ENCODE results near the gene CDC16.

Gene CDC16

GRCh38 chr13:114288157-114288591 is 53.5 kb downstream of the CDC16 start:
- intact Hi-C loops (cut with DNase I) = no loop called here
- DNase-seq = no peak

GRCh38 chr13:114296448-114296847 is 61.8 kb downstream of the CDC16 start:
- no peak for DNase-seq
- intact Hi-C loops (cut with DNase I) = no loop called here

- DNase-seq = no peak
- intact Hi-C loops (cut with DNase I) = no loop called here
These were observed 62.2 kb downstream of the CDC16 start for GRCh38 chr13:114296902-114297301.

GRCh38 chr13:114298866-114299265 is 64.2 kb downstream of the CDC16 start:
- intact Hi-C loops (cut with DNase I) = no loop called here
- no peak for DNase-seq

GRCh38 chr13:114299604-114300305 is 65.1 kb downstream of the CDC16 start:
- intact Hi-C loops (cut with DNase I) = no loop called here
- DNase-seq = peak in 1 of 10 donors; percentile 44

- peak in 1 of 10 donors; percentile 52 for DNase-seq
- intact Hi-C loops (cut with DNase I) = no loop called here
These were observed 69.1 kb downstream of the CDC16 start for GRCh38 chr13:114303700-114304327.

GRCh38 chr13:114304346-114305034 is 69.8 kb downstream of the CDC16 start:
- no peak for DNase-seq
- intact Hi-C loops (cut with DNase I) = no loop called here

GRCh38 chr13:114309086-114309485 is 74.4 kb downstream of the CDC16 start:
- no peak for DNase-seq
- intact Hi-C loops (cut with DNase I) = no loop called here

- intact Hi-C loops (cut with DNase I) = no loop called here
These were observed 75.2 kb downstream of the CDC16 start for GRCh38 chr13:114309806-114310410.

GRCh38 chr13:114310956-114311355 is 76.3 kb downstream of the CDC16 start:
- intact Hi-C loops (cut with DNase I) = no loop called here
- DNase-seq = no peak

More at GRCh38 chr13:114309806-114310410, 75.2 kb downstream of the CDC16 start:
- DNase-seq = peak in 1 of 10 donors; percentile 37

- intact Hi-C loops (cut with DNase I) = no loop called here
- no peak for DNase-seq
These were observed 76.7 kb downstream of the CDC16 start for GRCh38 chr13:114311387-114311786.

- intact Hi-C loops (cut with DNase I) = no loop called here
- DNase-seq = no peak
These were observed 77.2 kb downstream of the CDC16 start for GRCh38 chr13:114311908-114312307.

- intact Hi-C loops (cut with DNase I) = no loop called here
- DNase-seq = peak in 1 of 10 donors; percentile 79
These were observed 78.6 kb downstream of the CDC16 start for GRCh38 chr13:114313061-114313860.

GRCh38 chr13:114314074-114314912 is 79.6 kb downstream of the CDC16 start, which contains the start of gene CHAMP1:
TSS of gene CHAMP1 (plus strand) at chr13:114314503. CDS start at chr13:114323843, 9,340 bp downstream.
- DNase-seq = peak; percentile 90 to 99 (median 94)
- intact Hi-C loops (cut with DNase I) = loop anchor here (1.0 kb wide), 1 partner anchor 33 kb away; the partner anchor contains the start of gene UPF3A

GRCh38 chr13:114315074-114315785 is 80.5 kb downstream of the CDC16 start:
- intact Hi-C loops (cut with DNase I) = no loop called here
- no peak for DNase-seq

- intact Hi-C loops (cut with DNase I) = no loop called here
- DNase-seq = no peak
These were observed 83.9 kb downstream of the CDC16 start for GRCh38 chr13:114318624-114319023.

- DNase-seq = no peak
- intact Hi-C loops (cut with DNase I) = no loop called here
These were observed 84.8 kb downstream of the CDC16 start for GRCh38 chr13:114319441-114319913.

- intact Hi-C loops (cut with DNase I) = no loop called here
- DNase-seq = no peak
These were observed 85.4 kb downstream of the CDC16 start for GRCh38 chr13:114320065-114320464.

Data from posterior cingulate gyrus (tissue), 11 donors.